Activated naive CD8-positive, alpha-beta T cell treated with anti-CD3 and anti-CD28 coated beads, Interleukin-2, amount 50 U/mL, for 24 hours (primary cell): ENCODE data around the gene SND1.
"Not testable (repeated sequence)": the region's sequence is repeated elsewhere in the genome, so short reads cannot be mapped to it uniquely, and the experiment has no call there.

Experiments
- ATAC-seq: fragments of 150-1000 bp; cut with Tn5 transposase; one replicate; pipeline ENCODE4 v1.10.0; 2021
- DNase-seq: peaks from one replicate; pipeline ENCODE4 v3.0.0; 2021
- H3K27ac Mint-ChIP-seq: one replicate; pipeline ENCODE4 v1.8.0; 2021; ENCODE audit warnings: mild to moderate bottlenecking, mixed read lengths
- H3K27me3 Mint-ChIP-seq: one replicate; pipeline ENCODE4 v1.8.0; 2021; ENCODE audit warnings: mixed read lengths
- H3K36me3 Mint-ChIP-seq: one replicate; pipeline ENCODE4 v1.8.0; 2021; ENCODE audit warnings: low read depth, mixed read lengths
- H3K4me1 Mint-ChIP-seq: one replicate; pipeline ENCODE4 v1.8.0; 2021; ENCODE audit warnings: mixed read lengths
- H3K4me3 Mint-ChIP-seq: one replicate; pipeline ENCODE4 v1.8.0; 2021; ENCODE audit warnings: mild to moderate bottlenecking, moderate library complexity, mixed read lengths
- H3K9me3 Mint-ChIP-seq: one replicate; pipeline ENCODE4 v1.8.0; 2021; ENCODE audit warnings: mixed read lengths

The SND1 gene

DNA sequence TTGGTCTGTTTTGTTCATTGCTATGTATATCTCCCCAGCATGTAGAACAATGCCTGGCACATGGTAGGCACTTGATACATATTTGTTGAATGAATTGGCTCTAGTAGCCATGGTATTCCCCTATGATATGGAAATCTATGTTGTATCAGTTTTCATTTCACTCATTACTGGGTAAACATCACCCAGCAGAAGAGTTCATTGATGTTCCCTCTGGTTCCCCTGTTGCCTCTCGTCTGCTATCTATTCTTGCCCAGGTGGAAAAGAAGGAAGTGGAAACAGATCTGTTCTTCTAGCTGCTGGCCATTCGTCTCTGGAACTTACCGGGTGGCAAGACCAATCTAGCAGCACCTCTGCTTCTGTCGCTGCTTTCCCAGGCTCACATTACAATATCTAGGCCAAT lies 307.8 kb downstream of the SND1 start:
- no peak for ATAC-seq
- H3K9me3 Mint-ChIP-seq = peaks cover 6% of the 10 kb centered on the region
- no peaks in the 10 kb centered on the region for H3K27me3 Mint-ChIP-seq
- H3K36me3 Mint-ChIP-seq = peaks cover 41% of the 10 kb centered on the region
- H3K4me1 Mint-ChIP-seq = peaks cover 9% of the 10 kb centered on the region
- no peak for DNase-seq
- H3K4me3 Mint-ChIP-seq = no peak overlapping the region
- H3K27ac Mint-ChIP-seq = no peak overlapping the region

GRCh38 chr7:127961786-127962453 lies 309.9 kb downstream of the SND1 start:
- Mint-ChIP-seq H3K4me3 (no peak overlapping the region), H3K4me1 (peaks cover 9% of the 10 kb centered on the region), H3K36me3 (peaks cover 41% of the 10 kb centered on the region), H3K9me3 (peaks cover 6% of the 10 kb centered on the region), H3K27ac (no peak overlapping the region), H3K27me3 (no peaks in the 10 kb centered on the region)
- ATAC-seq (no peak), DNase-seq (no peak)

DNA sequence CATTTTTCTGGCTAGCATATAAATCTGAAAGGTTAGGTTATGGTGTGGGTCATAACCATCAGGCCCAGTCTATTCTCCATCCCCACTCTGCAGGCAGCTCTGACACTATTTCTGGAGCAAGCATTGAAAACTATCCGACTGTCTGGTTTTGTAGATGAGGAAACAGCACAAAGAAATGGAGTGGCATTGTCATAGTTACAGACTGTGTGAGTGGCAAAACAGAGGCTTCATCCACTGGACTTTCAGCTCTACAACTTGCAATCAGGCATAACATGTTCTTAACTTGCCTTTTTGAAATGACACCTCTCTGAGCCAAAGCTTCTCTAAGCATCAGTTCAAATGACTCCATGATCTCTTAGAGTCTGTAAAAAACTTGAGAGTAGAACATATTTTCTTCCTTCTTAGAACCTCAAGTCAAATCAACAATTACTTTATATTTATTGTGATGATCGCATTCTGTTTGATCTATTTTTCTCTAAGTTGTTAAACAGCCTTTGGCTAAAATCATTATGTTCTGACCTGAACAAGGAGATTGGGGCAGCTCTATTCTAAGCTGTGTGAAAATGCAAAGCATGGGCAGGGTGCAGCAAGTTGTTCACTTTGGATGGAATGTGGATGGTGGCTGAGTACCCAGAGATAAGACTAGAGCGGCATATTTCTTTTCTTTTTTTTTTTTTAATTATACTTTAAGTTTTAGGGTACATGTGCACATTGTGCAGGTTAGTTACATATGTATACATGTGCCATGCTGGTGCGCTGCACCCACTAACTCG lies 310.8 kb downstream of the SND1 start:
- ATAC-seq (no peak), DNase-seq (no peak)
- peaks cover 6% of the 10 kb centered on the region for H3K9me3 Mint-ChIP-seq
- no peak overlapping the region for H3K4me3 Mint-ChIP-seq
- H3K27me3 Mint-ChIP-seq = no peaks in the 10 kb centered on the region
- no peak overlapping the region for H3K27ac Mint-ChIP-seq
- H3K4me1 Mint-ChIP-seq = peaks cover 9% of the 10 kb centered on the region
- peaks cover 46% of the 10 kb centered on the region for H3K36me3 Mint-ChIP-seq

- not testable (repeated sequence) for H3K27ac Mint-ChIP-seq
Measured at GRCh38 chr7:127963850-127964249, 311.9 kb downstream of the SND1 start.

GRCh38 chr7:127967281-127967680 lies 315.3 kb downstream of the SND1 start:
- H3K4me1 Mint-ChIP-seq = no peaks in the 10 kb centered on the region
- H3K36me3 Mint-ChIP-seq = peaks cover 32% of the 10 kb centered on the region
- H3K27me3 Mint-ChIP-seq = no peaks in the 10 kb centered on the region
- no peak overlapping the region for H3K4me3 Mint-ChIP-seq
- no peak for ATAC-seq
- H3K9me3 Mint-ChIP-seq = peaks cover 6% of the 10 kb centered on the region
- H3K27ac Mint-ChIP-seq = no peak overlapping the region
- no peak for DNase-seq

More at GRCh38 chr7:127963850-127964249, 311.9 kb downstream of the SND1 start:
- H3K4me3 Mint-ChIP-seq, H3K4me1 Mint-ChIP-seq, DNase-seq, H3K9me3 Mint-ChIP-seq, H3K27me3 Mint-ChIP-seq, ATAC-seq: not testable (repeated sequence)
- peaks cover 43% of the 10 kb centered on the region for H3K36me3 Mint-ChIP-seq

DNA sequence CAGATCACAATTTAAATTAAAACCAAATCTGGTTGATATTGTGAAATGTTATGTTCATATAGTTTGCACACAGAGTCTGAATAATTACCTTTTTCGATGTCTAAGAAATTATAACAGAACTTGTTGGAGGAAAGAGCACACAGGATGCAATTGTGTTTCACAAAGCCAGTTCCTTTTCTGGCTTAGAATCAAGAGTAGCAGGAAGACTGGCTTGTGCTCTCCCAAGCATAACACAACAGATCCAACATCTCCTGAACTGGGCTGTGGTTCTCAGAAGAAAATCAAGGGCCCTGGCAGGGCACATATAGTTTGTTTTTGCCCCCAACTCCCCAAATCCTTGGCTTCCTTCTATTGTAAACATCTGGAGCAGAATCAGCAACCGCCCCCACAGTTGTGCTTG lies 316.6 kb downstream of the SND1 start:
- Mint-ChIP-seq H3K27ac (no peak overlapping the region), H3K9me3 (no peaks in the 10 kb centered on the region), H3K4me1 (no peaks in the 10 kb centered on the region), H3K27me3 (no peaks in the 10 kb centered on the region), H3K36me3 (peaks cover 31% of the 10 kb centered on the region), H3K4me3 (no peak overlapping the region)
- ATAC-seq (no peak), DNase-seq (no peak)

- Mint-ChIP-seq H3K9me3 (peaks cover 17% of the 10 kb centered on the region), H3K4me1 (no peaks in the 10 kb centered on the region)
Measured at GRCh38 chr7:127973832-127974231, 321.8 kb downstream of the SND1 start.

GRCh38 chr7:127974446-127975035 lies 322.5 kb downstream of the SND1 start:
- Mint-ChIP-seq H3K4me1 (peaks cover 3% of the 10 kb centered on the region), H3K27ac (no peak overlapping the region), H3K9me3 (peaks cover 24% of the 10 kb centered on the region), H3K4me3 (no peak overlapping the region), H3K27me3 (no peaks in the 10 kb centered on the region), H3K36me3 (peaks cover 76% of the 10 kb centered on the region)
- ATAC-seq (no peak), DNase-seq (no peak)

More at GRCh38 chr7:127973832-127974231, 321.8 kb downstream of the SND1 start:
- ATAC-seq (no peak), DNase-seq (no peak)
- Mint-ChIP-seq H3K27me3 (no peaks in the 10 kb centered on the region), H3K36me3 (peaks cover 69% of the 10 kb centered on the region), H3K4me3 (no peak overlapping the region), H3K27ac (peak overlapping the region; percentile 36)

DNA sequence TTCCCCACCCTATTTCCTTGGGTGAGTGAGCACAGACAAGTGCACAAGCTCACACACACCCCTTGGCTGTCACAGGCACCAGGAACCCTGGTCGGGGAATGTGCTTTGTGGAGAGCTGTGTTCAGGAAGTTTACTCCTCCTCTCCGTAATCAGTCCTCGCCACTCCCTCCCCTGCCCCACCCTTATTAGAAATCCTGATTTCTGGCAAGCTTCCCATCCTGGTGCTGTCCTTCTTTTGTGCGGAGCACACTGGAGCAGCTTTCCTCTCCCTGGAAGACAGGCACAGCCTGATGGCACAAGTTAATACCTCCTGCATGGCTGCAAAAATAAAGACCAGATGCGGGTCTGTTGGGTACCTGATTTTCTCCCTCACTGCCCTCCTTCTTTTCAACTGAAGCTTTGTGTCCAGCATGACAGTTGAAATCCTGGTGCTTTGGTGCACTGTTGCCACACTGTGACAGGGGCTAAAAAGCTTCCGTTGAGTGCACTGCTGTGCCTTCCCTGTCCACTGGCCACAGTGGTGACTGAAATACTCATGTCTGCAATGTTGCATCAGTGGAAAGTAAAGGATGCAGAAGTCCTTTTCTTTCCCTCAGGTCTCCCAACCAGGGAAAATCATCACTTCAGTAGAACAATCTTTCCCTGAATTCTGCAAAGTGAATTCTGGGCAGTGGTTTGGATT lies 324.2 kb downstream of the SND1 start:
- no peak for ATAC-seq
- H3K4me1 Mint-ChIP-seq = peaks cover 12% of the 10 kb centered on the region
- no peak overlapping the region for H3K4me3 Mint-ChIP-seq
- no peak for DNase-seq
- no peak overlapping the region for H3K27ac Mint-ChIP-seq
- peaks cover 25% of the 10 kb centered on the region for H3K9me3 Mint-ChIP-seq
- H3K36me3 Mint-ChIP-seq = peaks cover 78% of the 10 kb centered on the region
- no peaks in the 10 kb centered on the region for H3K27me3 Mint-ChIP-seq

- peaks cover 25% of the 10 kb centered on the region for H3K9me3 Mint-ChIP-seq
- H3K27ac Mint-ChIP-seq = no peak overlapping the region
- DNase-seq = no peak
- H3K36me3 Mint-ChIP-seq = peaks cover 75% of the 10 kb centered on the region
- peaks cover 17% of the 10 kb centered on the region for H3K4me1 Mint-ChIP-seq
- no peak for ATAC-seq
- H3K27me3 Mint-ChIP-seq = no peaks in the 10 kb centered on the region
- no peak overlapping the region for H3K4me3 Mint-ChIP-seq
Measured at GRCh38 chr7:127976738-127977120, 324.7 kb downstream of the SND1 start.

DNA sequence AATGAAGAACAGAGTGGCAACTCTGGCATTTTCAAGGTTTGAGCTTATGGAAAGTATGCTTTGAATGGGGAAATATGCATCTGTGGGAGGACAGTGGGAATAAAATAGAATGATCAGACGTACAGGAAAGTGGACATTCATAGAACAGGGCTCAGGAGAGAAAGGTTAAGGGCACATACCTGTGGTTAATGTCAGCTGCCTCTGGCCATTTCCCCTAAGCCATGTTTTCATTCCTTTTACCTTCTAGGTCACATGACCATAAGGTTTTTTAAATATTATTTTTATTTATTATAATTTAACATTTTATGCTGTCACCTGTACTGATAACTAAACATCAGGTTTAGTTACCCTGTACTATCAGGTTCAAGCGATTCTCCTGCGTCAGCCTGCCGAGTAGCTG lies 326.4 kb downstream of the SND1 start:
- Mint-ChIP-seq H3K27ac (no peak overlapping the region), H3K36me3 (peaks cover 69% of the 10 kb centered on the region), H3K4me3 (no peak overlapping the region), H3K9me3 (peaks cover 25% of the 10 kb centered on the region), H3K4me1 (peaks cover 30% of the 10 kb centered on the region), H3K27me3 (no peaks in the 10 kb centered on the region)
- ATAC-seq = no peak
- no peak for DNase-seq

DNA sequence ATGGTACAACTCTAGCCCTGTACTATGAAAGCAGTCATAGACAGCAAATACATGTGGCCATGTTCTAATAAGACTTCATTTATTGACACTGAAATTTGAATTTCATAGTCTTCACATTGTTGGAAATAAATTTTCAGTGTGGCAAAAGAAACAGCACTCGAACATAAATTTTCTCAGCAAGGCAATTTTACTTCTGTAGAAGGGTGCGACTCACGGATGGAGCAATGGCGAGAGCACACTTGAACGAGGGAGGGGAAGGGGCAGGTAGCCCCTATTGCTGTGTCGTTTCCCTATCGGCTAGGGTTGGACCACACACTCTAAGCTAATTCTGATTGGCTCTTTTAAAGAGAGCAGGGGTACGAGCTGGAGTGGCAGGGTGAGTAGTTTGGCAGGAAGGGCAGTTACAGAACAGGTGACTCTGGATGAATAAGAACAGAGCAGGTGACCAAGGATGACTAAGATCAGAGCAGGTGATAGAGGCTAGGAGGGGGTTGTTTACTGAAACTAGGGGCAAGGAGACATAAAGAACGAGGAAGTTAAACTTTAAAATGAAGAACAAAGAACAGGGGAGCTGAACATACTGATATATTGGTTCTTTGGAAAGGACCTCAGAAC lies 327.2 kb downstream of the SND1 start:
- peaks cover 64% of the 10 kb centered on the region for H3K36me3 Mint-ChIP-seq
- no peak overlapping the region for H3K27ac Mint-ChIP-seq
- H3K9me3 Mint-ChIP-seq = peaks cover 25% of the 10 kb centered on the region
- peaks cover 38% of the 10 kb centered on the region for H3K4me1 Mint-ChIP-seq
- ATAC-seq (no peak), DNase-seq (no peak)
- H3K27me3 Mint-ChIP-seq = no peaks in the 10 kb centered on the region
- H3K4me3 Mint-ChIP-seq = no peak overlapping the region

DNA sequence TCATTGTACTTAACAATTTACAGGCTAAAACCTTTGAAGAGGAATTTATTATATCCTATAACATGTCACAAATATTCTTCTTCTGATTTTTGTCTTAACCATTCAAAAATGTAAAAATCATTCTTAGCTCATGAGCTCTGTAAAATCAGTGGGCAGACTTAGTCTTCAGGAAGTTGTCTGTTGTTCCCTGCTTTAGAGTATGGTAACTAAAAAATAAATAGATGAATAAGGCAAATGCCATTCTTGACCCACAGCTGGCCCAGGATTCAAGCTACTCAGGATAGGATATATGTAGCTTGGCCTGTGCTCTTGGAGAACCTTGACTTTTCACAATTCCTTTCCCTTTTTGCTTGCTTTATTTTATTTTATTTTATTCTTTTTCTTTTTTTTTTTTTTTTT lies 327.7 kb downstream of the SND1 start:
- Mint-ChIP-seq H3K4me3 (no peak overlapping the region), H3K36me3 (peaks cover 64% of the 10 kb centered on the region), H3K9me3 (peaks cover 25% of the 10 kb centered on the region), H3K27ac (no peak overlapping the region), H3K27me3 (no peaks in the 10 kb centered on the region), H3K4me1 (peaks cover 41% of the 10 kb centered on the region)
- DNase-seq (no peak), ATAC-seq (no peak)

DNA sequence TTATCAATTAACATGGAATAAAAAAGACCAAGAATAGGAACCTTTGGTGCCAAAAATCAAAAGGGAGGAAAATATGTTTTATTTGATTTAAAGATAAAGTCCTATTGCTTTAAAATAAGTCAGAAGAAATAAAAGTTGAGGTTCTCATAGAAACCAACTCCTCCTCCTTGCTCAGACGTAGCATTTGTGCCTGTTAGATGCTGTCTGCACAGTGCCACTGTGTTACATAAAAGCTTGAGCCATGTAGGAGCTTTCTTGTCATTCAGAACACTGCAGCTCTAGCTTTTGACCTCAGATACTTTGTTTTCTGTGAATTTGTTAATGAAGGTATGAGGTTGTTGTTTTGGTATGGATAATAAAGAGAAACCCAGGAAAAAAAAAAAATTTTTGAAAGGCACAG lies 328.9 kb downstream of the SND1 start:
- Mint-ChIP-seq H3K4me3 (no peak overlapping the region), H3K27me3 (no peaks in the 10 kb centered on the region), H3K9me3 (peaks cover 25% of the 10 kb centered on the region), H3K27ac (no peak overlapping the region), H3K36me3 (peaks cover 56% of the 10 kb centered on the region), H3K4me1 (peaks cover 41% of the 10 kb centered on the region)
- DNase-seq = no peak
- no peak for ATAC-seq
